Measurements from ENCODE around the gene UNC5A.

Gene UNC5A

DNA sequence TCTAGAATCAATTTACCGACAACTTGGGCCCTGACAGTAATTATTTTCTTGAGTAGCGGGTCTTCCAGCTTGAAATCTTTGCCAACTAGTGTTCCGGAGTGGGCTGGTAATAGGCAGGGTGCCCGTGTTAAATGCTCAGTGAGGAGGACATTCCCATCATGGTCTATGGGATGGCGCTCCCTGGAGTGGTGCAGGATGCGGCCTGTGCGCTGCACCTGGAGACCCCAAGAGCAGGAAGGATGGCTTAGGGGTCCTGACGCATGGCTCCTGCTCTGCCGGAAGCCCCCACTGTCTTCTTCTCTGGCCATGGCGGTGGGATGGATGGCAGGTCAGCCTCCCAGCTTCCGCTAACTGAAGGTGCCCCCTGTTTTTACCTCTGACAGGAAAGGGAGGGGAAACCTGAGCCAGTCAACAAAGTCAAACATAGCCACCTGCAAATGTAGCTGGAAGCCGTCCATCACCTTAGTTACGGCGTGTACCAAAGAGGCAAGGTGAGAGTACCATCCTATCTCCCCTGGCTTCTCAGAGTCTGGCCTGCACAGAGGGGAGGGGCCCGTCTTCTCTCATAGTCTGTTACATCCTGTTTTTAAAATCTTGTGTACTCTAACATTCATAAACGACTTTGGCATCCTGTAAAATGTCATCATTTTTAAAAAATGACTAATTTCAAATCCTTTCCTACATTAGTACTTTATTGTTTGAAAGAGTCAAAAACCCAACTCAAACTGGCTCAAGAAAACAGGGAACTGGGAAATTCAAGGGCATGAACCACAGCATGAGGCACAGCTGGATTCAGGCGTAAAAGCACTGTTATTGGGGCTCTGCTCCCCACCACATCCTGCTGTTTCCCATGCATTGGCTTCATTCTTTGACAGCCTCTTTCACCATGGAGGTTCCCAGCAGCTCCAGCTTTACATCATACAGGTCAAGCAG lies 28.5 kb upstream of the UNC5A start:
- no peak for DNase-seq

DNA sequence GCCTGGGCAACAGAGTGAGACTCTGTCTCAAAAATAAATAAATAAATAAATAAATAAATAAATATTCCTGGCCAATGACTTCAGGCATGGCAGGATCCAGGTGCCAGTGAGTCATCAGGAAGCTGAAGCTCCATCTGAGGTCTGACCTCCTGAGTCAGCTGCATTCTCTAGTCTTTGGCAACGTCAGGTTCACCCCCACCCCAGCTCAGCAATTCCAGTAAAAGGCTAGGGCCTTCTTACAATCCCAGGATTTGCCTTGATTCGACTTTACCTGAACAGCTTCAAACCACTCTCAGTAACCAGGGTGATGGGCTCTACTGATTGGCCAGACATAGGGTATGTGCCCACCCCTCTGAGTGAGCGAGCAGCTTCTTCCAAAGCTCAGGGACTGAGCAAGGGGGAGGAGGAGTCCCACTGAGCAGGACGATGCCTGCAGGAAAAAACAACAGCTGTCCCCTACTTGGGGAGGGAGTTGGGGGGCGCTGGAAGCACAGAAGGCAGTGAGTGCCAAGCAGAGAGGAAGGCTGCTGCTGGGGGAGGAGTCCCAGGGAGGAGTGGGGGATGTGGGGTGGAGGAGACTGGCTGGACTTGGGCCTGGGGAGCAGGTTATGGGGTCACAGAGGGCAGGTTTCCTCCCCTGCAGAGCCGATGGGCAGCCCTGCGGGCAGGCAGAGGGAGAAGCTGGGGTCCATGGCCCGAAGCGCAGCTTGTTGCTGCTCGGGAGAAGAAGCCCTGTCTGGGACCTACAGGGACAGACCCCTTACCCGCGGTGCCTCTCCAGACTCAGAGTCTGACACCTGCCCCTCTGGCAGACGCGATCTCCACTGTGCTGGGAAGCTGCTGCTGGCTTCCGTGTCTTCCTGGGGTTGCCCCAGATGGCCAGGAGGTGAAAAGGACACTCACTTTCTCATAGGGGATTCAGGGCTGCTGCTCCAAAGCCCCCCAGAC lies 25.9 kb upstream of the UNC5A start:
- no peak for DNase-seq

DNA sequence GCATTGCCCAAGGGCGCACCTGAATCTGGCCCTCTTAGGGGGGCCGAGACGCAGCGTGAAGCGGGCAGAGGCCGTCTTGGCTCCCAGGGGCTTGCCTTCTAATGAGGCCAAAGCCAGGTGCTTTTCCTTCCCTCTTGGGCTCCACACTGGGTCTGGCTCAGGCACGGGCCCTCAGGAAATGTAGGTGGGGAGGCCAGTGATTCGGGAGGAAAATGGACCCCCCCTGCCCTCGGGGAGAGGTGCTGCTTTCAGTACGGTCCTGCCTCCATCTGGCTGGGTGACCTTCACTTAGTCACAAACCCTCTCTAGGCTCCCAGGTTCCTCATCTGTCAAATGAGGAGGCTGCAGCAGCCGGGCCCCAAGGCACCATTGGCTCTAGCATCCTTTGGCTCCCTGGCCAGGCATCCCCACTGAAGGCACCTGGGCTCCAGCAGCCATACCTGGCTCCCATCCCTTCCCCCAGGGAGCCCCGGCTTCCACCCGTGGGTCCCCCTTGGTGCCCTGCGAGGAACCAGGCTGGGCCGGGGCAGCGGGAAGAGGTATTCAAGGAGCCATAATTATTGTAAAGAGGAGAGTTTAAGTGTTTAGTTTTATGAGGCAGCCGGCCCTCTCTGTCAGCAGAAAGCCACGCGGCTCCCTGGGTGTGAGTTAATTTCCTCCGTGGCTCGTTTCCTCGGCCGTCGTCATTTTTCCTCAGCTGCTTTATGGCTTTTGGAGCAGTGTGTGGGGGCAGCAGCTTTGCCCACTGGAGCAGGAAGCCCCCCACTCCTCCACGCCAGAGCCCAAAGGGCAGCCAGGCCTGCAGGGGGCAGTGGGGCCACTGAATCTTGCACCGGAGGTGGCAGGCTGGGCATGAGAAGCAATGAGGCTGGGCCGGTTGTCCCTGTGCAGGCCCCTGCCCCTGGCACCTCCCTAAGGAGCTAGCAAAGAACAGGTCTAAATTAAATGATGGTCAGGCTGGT lies 24.9 kb upstream of the UNC5A start:
- no peak for DNase-seq

DNA sequence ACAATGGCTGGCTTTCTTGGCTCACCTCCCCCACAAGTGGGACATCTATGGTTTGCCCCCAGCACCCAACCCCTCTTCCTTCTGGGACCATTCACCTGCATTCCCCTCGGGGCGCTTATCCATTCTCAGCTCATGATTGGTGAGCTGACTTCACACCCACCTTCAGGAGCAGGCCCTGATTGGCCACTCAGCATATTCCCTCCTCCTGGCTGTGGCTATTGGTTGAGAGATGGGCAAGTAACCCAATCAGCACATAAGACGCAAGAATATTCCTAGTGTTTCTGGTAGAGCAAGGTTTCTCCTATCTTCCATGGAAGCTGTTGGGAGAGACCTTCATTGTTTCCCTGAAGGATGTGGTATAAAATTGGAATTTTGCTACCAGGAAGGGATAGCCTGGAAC lies 22.7 kb upstream of the UNC5A start:
- no peak for DNase-seq

DNA sequence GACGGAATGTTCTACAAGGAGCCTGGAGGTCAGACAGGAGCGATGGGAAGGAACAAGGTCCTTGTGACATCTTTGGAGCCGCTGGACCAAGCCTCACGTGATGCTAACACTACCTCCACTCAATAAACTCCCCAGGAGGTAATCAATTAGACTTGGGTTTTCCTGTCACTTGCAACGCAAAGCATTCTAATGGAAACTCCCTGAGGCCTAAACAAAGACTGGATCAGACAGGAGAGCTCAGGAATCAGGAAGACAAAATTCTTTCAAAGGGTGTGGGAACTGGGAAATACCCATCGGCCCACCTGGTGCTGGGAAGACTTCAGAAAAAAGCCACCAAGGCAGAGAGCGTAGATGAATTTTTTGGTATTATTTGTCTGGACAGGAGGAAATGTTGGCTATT lies 22.3 kb upstream of the UNC5A start:
- no peak for DNase-seq

DNA sequence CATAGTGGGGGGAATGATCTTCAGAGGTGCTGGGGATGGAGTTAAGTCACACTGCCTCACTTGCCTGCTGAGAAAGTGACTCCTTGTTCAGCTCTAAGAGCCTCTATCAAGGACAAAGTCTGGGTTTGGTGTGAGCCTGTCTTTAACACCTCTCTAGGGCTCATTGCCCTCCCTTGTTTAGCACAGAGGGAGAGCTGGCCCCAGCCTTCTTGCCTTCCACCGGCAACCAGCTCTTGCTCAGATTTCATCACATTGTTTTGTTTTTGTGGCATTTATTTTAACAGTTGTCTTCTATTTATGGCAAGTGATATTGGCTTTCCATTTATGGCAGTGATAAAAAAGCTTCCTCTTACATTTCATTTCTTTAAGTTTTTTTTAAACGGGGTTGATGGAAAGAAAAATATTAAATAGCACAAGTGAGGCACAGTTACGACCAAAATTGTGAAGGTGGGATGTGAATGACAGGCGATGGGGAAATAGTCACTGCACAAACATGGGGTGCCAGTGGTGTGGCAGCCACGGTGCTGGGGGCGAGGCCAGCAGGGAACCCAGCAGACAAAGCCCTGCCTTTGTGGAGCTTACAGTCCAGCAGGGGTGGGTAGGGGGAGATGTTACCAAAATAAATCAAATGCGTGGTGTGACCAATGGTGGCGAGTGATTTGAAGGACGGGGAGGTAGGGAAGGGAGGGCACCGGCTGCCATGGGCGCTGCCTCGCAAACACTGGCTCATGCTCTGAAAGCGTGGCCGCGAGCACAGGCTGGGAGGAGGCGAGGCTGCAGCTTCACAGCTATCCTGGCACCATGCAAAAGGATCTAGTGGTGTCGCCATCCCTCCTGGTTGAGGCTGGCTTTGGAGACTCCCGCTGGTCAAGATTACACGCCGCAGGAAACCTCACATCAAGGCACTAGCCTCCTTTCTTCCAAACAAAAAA lies 21.2 kb upstream of the UNC5A start:
- DNase-seq, result no peak

DNA sequence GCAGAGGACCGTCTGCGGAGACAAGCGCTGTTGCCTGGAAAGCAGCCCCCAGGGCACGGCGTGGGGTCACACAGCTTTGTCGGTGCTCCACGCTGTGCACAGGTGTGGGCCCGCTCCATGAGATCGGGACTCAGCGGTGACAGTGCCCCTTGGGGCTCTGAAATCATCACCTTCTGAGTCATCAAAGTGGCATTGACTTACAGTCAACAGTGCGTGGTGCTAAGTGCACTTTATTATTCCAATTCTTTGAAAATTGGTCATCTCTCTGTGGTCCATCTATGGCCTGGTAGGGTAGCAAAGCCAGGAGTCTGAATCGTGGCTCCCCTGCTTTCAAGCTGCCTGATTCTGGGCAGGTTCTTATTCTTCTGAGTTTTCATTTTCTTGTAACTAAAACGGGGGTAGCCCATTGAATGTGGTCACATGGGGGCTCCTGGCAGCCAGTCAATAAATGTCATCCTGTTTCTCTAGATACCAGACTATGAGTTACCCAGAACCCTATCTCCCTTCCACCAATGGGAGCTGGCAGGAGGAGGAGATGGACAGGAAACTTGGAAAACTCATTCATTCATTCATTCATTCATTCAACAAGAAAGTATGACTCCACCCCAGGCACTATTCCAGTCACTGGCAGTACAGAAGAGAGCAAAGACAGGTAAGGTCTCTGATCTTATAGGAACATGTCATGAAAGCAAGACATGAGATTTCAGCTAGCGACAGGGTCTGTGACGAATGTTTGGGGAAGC lies 20.3 kb upstream of the UNC5A start:
- no peak for DNase-seq

DNA sequence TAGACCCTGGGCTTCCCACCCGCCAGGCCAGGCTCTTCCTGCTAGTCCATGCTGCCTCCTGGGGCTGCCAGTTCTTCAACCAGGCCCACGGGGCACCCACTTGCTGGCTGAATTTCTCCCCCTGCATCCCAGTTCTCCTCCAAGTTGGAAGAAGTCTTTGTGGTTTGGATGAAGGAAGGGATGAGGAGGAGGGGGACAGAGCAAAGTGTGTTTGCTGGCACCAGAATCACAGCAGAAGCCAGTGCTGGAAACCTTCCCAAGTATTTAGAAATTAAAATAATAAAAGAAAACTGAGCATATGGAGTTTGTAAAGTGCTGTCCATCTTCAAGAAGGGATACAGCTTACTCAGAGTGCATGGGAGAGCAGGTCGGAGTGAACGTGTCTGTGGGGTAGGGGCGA lies 19.4 kb upstream of the UNC5A start:
- no peak for DNase-seq

DNA sequence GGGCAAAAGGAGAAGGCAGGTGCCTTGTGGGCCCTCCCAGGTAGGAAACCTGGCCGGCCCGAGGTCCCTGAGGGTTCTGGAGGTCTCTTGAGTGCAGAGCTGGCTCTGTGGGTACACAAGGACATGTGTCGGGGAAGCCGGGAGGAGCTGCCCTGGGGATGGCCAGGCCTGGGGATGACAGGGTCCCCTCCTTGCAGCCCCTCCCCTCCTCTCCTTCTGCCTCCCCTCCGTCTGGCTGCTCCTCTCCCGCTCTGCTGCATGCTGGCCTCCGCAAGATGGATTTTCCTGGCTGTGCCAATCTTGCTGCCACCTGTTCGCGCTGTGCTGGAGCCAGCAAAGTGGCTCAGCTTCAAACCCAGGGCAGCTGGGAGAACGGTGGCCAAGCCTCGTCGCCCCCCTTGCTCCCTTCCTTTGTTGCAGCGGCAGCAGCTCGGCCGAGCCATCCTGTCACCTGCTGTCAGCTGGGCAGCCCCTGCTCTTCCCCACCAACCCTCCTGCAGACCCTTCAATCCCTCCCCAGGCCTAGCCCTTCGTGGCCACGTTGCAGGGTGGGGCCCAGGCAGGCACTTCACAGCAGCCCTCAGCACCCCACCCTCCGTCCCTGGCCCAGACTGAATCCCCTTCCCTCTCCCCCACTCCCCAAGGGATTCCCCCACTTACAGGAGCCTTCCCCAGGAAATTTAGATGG lies 17.6 kb upstream of the UNC5A start:
- no peak for DNase-seq

DNA sequence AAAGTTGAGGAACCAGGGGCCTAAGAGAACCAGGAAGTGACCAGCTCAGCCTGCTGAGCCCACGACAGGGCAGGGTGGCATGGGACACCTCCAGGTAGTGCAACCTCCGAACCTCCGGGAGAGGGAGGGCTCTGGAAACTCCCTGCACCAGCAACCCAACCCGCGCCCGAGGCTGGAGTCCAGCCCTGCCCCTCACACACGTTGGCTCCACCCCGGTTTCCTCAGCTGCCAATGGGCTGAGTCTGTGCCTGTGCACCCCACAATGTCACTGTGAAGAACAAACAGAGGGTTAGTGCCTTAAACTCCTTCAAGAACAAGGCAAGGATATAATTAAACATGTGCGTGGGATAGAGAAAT lies 17.0 kb upstream of the UNC5A start:
- no peak for DNase-seq

DNA sequence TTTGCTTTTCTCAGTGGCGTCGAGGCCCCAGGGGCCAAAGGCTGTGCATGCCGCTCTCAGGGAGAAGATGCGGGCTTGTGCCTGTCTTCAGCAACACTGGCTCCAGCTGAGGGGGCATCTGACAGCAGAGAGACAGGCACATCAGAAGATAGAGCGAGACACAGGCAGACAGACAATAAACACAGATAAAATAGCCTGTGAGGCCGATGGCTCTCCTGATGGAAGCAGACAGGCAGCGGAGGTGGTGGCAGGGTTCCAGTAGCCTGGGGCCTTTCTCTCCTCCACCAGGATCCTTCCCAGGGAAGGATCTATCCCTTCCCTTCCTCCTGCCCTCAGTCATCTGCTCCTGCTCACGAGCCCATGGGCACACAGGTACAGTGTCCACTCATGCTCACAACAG lies 16.6 kb upstream of the UNC5A start:
- no peak for DNase-seq

DNA sequence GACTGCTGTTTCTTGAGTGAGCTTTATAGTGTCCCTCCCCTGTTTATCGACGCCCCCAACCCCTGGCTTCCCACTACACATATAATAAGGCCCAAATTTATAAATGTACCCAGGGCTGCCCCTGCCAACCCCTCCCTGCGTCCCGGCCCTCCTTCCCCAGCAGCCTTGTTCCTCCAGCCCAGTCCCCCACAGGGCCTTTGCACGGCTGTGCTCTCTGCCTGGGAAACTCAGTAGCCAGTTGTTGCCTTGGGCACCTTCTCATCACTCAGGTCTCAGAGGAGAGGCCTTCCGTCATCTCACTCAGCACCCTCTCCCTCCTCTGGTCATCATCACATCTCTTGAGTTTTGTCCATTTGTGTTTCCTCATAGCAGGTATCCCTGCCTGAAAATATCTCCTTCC lies 15.8 kb upstream of the UNC5A start:
- DNase-seq, result no peak

DNA sequence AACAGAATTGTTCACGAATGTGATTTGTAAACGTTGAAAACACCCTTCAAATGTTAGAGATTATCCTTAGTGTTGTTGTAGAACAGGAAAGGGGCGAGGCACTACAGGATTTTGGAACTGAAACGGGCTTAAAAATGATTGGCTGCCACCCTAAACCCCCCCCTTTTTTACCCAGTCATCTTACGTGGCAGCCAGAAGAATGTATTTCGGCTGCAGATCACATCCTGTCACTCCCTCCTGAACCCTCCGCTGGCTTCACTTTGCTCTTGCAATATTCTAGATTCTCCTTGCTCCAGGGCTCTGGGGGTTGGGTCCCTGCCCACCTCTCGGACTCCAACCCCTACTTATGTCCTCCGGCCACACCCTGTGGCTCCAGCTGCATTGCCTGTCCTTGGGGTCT lies 13.9 kb upstream of the UNC5A start:
- DNase-seq, result no peak

DNA sequence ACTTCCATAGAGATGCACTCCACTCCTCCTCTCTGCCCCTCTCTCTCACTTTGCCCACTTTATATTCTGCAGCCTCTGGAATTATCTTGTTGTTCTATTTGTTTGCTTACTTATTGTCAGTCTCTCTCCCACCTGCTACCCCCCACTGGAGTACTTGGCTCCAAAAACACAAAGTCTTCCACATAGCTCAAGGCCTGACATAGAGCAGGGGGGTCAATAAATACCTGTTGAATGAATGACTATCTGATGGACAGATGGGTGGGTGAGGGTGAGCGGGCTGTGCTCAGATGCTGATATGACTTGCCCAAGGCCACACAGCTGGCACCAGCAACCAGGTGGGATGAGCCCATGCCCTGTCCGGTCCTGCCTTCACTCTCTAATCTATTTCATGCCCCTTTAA lies 13.4 kb upstream of the UNC5A start:
- DNase-seq, result no peak

DNA sequence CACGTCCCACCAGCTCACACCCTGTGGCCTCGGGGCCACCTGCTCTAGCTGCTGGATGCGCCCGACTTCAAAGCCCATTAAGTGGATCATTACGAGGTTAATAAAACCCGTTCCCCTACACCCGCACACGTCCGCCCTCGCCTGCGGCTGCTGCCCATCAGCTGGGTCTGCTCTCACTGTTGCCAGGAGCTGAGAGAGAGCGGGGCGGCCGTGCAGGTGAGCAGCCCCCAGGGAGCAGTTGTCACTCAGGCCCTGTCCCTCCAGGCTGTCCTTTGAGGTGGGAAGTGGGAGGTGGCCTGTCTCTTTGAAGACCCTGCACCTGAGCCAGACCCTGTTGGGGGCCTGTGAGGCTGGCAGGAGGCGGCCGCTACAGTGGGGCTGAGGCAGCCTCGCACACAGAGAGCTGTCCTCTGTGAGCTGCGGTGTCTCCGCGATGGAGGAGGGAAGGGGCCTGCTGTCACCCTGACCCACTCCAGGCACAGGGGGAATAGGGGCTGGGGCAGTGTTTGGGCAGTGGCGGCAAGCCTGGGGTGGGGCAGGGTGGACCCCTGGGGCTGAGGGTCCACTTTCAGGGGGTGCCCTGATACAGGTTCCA lies 12.8 kb upstream of the UNC5A start:
- DNase-seq, result no peak

DNA sequence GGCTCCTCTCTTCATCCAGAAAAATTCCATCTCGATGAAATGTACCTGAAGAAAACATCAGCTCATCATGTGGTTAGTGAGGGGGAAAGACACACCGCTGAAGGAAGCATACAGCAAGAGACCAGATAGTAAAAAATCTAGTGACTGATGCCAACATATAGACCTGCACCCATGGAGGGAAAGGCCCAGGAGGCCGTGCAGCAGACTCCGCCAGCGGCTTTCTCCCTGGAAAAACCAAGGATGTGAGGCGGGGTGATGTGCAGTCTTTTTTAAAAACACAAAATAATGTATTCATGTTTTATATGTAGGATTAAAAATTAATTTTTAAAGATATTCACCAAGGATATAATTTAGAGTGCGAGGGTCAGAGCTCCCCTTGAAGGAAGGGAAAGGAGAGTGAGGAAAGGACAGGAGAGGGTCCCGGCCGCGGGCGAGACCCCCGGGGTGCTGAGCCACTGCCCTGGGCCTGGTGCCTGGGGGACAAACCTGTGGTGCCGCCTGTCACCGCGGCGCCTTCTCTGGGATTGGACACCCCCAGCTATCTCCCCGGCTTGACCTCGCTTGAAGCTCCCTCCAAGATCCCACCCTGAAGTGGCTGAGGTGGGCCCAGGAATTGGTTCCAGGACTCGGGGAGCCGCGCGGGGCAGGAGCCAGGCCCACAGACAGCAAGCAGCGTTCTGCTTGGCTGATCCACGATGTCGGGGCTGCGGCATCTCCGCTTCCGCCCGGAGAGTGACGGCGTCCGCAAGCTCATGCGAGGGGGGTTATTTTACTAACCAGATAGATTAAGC lies 12.1 kb upstream of the UNC5A start:
- no peak for DNase-seq

DNA sequence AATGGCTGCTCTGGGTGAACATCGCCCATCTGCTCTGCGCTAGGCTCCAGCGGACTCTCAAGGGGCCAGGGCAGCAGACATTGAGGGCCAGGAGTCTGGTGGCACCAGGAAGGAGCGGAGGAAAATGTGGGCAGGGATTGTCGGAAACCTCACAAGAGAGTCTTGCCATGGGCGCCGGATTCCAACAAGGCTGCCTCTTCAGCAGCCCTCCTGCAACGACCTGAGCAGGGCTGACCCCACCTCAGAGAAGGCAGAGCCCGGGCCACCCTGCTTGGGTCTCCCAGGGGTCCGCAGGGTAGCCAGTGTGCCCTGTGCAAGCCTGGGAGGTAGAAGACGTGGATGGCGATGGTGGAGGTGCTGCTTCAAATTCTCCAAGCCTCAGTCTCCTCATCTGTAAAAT lies 11.4 kb upstream of the UNC5A start:
- no peak for DNase-seq

DNA sequence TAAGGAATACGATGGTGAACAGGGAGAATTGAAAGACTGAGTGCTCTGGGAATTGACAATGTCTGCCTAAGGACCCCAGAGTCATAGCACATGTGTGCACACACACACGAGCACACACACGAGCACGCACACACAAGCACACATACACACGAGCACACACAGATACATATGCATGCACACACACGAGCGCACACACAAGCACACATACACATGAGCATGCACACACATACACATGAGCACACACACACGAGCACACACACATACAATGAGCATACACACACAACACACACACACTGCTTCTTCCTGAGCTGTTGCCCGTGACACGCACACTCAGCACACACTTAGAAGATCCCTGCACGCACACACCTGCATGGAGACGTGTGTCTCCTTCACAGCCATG lies 10.9 kb upstream of the UNC5A start:
- no peak for DNase-seq

DNA sequence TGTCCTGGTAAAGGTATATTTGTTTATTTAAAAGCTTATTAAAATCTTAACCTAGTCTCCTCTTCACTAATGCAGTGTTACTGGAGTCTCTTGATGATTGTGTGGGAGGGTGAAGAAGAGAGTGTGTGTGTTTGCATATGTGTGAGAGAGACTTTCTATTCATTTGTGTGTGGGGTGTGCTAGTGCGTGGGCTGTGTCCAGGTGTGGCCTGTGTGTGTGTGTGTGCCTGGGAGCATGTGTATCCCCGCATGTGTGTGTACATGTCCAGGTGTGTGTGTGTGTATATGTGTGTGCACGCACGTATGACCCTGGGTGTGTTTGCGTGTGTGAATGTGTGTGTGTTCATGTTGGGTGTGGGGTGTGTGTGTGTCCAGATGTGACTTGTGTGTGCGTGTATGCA lies 10.3 kb upstream of the UNC5A start:
- DNase-seq, result no peak

Measured in stimulated activated CD4-positive, alpha-beta T cell treated with anti-CD3 and anti-CD28 coated beads, Interleukin-2, amount 100 ng/mL, for 24 hours (primary cell).